ENCODE measurements around the gene MOG. TPM values are rescaled to one million over a fixed set of nuclear protein-coding genes. Genes with fewer than 3 reads are reported as not detected.
"Not testable (repeated sequence)": the region's sequence is repeated elsewhere in the genome, so short reads cannot be mapped to it uniquely, and the experiment has no call there.

Gene MOG
- total and polyA plus RNA-seq, 4 donors = not detected

DNA sequence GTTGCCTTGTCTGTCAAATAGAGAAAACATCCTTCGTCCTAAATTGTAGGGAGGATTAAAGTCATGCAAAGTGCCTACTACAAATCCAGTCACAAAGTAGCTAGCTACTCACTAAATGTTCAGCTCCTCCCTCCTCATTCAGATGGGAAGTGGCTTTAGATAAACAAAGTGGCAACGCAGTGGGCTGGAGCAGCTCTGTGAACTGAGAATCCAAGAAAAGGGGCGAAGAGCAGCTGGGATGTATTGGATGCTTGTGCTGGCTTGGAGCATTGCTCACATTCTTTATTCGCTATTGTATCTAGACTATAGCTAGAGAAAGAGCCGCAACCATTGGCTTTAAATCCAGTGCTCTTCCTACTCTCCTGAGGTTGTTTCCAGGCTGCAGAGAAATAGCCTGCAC is 10.3 kb downstream of the MOG start:
- H3K36me3 ChIP-seq (ENCODE audit: control insufficient read depth in 4 of 4, insufficient read depth in 4 of 4, low read length in 4 of 4) = no peaks in the 10 kb centered on the region
- WGBS, 2 donors = 49 to 54% methylated on average over 5 of the region's 5 CpGs
- no peak for DNase-seq
- H3K4me1 ChIP-seq (ENCODE audit: control insufficient read depth in 5 of 5, insufficient read depth in 5 of 5, low read length in 5 of 5) = peaks cover 0 to 2% (median 0%) of the 10 kb centered on the region in 5 donors
- no peak overlapping the region for H3K27ac ChIP-seq (ENCODE audit: low read depth in 1 of 2, low read length in 1 of 2)
- H3K27me3 ChIP-seq (ENCODE audit: control insufficient read depth in 3 of 3, insufficient read depth in 3 of 3, low read length in 2 of 3) = peaks cover 0 to 3% (median 0%) of the 10 kb centered on the region in 3 donors
- no peak for ATAC-seq (ENCODE audit: insufficient read depth, low FRiP score)
- no peaks in the 10 kb centered on the region for H3K9me3 ChIP-seq (ENCODE audit: control insufficient read depth in 4 of 4, insufficient read depth in 3 of 4, low read length in 3 of 4)
- TF ChIP-seq, protein P1, sequence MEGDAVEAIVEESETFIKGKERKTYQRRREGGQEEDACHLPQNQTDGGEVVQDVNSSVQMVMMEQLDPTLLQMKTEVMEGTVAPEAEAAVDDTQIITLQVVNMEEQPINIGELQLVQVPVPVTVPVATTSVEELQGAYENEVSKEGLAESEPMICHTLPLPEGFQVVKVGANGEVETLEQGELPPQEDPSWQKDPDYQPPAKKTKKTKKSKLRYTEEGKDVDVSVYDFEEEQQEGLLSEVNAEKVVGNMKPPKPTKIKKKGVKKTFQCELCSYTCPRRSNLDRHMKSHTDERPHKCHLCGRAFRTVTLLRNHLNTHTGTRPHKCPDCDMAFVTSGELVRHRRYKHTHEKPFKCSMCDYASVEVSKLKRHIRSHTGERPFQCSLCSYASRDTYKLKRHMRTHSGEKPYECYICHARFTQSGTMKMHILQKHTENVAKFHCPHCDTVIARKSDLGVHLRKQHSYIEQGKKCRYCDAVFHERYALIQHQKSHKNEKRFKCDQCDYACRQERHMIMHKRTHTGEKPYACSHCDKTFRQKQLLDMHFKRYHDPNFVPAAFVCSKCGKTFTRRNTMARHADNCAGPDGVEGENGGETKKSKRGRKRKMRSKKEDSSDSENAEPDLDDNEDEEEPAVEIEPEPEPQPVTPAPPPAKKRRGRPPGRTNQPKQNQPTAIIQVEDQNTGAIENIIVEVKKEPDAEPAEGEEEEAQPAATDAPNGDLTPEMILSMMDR (IDR thresholded peaks at IDR 0.05; ENCODE audit: control extremely low read depth, extremely low read depth) = no peak
- H3K4me3 ChIP-seq = no peak overlapping the region
- no peak overlapping the region for H3K9ac ChIP-seq (ENCODE audit: insufficient read depth in 1 of 2, low read length in 2 of 2)

DNA sequence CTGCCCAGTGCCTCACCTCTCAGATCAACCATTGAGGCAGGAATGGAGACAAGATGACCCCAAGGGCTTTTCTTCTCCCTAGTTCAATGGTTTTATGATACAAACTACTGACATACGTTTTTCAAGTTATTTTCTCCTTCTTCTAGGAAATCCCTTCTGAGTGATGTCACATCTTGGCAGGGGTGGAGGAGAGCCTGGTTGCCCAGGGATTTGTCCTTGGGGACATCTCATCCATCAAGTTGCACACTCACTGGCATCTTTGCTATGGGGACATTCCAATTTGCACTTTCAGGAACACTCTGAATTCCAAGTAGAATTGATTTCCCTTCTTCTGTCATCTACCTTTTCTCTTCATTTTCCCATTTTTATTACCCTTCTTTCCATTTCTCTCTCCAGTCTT is 14.1 kb downstream of the MOG start:
- Histone ChIP-seq H3K27me3 (ENCODE audit: control insufficient read depth in 3 of 3, insufficient read depth in 3 of 3, low read length in 2 of 3) (peaks cover 0 to 3% (median 0%) of the 10 kb centered on the region in 3 donors), H3K4me3 (no peak overlapping the region), H3K9me3 (ENCODE audit: control insufficient read depth in 4 of 4, insufficient read depth in 3 of 4, low read length in 3 of 4) (no peaks in the 10 kb centered on the region), H3K36me3 (ENCODE audit: control insufficient read depth in 4 of 4, insufficient read depth in 4 of 4, low read length in 4 of 4) (no peaks in the 10 kb centered on the region), H3K27ac (ENCODE audit: low read depth in 1 of 2, low read length in 1 of 2) (no peak overlapping the region), H3K9ac (ENCODE audit: insufficient read depth in 1 of 2, low read length in 2 of 2) (no peak overlapping the region), H3K4me1 (ENCODE audit: control insufficient read depth in 5 of 5, insufficient read depth in 5 of 5, low read length in 5 of 5) (peaks cover 0 to 2% (median 0%) of the 10 kb centered on the region in 5 donors)
- ATAC-seq (ENCODE audit: insufficient read depth, low FRiP score) = no peak
- WGBS, 2 donors = 45 to 46% methylated on average over 1 of the region's 1 CpG
- no peak for DNase-seq
- TF ChIP-seq, protein P1 (IDR thresholded peaks at IDR 0.05; ENCODE audit: control extremely low read depth, extremely low read depth) = no peak

DNA sequence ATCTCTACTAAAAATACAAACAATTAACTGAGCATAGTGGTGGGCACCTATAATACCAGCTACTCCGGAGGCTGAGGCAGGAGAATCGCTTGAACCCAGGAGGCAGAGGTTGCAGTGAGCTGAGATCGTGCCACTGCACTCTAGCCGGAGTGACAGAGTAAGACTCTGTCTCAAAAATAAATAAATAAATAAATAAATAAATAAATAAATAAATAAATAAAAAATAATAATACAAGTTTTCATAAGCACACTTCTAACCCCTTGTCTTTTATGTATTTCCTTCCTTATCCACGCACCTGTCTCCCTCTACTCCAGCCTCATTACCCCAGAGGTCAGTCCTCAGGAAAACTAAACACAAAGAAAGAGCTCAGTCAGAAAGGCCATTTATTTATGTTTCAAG is 15.2 kb downstream of the MOG start:
- not testable (repeated sequence) for H3K27me3 ChIP-seq (ENCODE audit: control insufficient read depth in 3 of 3, insufficient read depth in 3 of 3, low read length in 2 of 3); H3K9ac ChIP-seq (ENCODE audit: insufficient read depth in 1 of 2, low read length in 2 of 2); H3K27ac ChIP-seq (ENCODE audit: low read depth in 1 of 2, low read length in 1 of 2); ATAC-seq (ENCODE audit: insufficient read depth, low FRiP score); H3K4me3 ChIP-seq; H3K36me3 ChIP-seq (ENCODE audit: control insufficient read depth in 4 of 4, insufficient read depth in 4 of 4, low read length in 4 of 4); DNase-seq; H3K9me3 ChIP-seq (ENCODE audit: control insufficient read depth in 4 of 4, insufficient read depth in 3 of 4, low read length in 3 of 4); H3K4me1 ChIP-seq (ENCODE audit: control insufficient read depth in 5 of 5, insufficient read depth in 5 of 5, low read length in 5 of 5)
- 94 to 95% methylated on average over 5 of the region's 5 CpGs for WGBS, 2 donors

DNA sequence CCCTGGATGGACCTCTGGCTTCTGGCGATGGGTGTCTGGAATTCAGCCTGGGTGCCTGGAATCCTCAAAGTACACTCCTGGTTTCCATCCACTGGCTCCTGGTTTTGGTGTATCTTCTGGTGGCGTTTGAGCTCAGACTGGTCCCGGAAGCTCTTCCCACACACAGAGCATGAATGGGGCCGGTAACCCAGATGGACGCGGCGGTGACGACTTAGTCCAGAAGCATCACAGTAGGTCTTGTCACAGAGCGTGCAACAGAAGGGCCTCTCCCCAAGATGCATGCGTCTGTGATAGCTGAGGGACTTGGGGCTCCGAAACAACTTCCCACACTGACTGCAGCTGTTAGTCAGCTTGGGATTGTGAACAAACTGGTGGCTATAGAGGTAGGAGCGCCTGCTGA is 16.3 kb downstream of the MOG start:
- Histone ChIP-seq H3K9ac (ENCODE audit: insufficient read depth in 1 of 2, low read length in 2 of 2) (no peak overlapping the region), H3K4me1 (ENCODE audit: control insufficient read depth in 5 of 5, insufficient read depth in 5 of 5, low read length in 5 of 5) (peaks cover 0 to 3% (median 0%) of the 10 kb centered on the region in 5 donors), H3K36me3 (ENCODE audit: control insufficient read depth in 4 of 4, insufficient read depth in 4 of 4, low read length in 4 of 4) (no peaks in the 10 kb centered on the region), H3K27ac (ENCODE audit: low read depth in 1 of 2, low read length in 1 of 2) (no peak overlapping the region), H3K4me3 (no peak overlapping the region), H3K9me3 (ENCODE audit: control insufficient read depth in 4 of 4, insufficient read depth in 3 of 4, low read length in 3 of 4) (no peaks in the 10 kb centered on the region), H3K27me3 (ENCODE audit: control insufficient read depth in 3 of 3, insufficient read depth in 3 of 3, low read length in 2 of 3) (peaks cover 0 to 3% (median 0%) of the 10 kb centered on the region in 3 donors)
- TF ChIP-seq, protein P1 (IDR thresholded peaks at IDR 0.05; ENCODE audit: control extremely low read depth, extremely low read depth) = no peak
- DNase-seq (no peak), ATAC-seq (ENCODE audit: insufficient read depth, low FRiP score) (no peak)
- 96% methylated on average over 12 of the region's 12 CpGs for WGBS, 2 donors

Measured in lung (tissue), 12 donors.